ENCODE results near the gene PPIG. TPM values are rescaled to one million over a fixed set of nuclear protein-coding genes. Genes with fewer than 3 reads are reported as not detected.

Gene PPIG
- total RNA-seq, 1 experiment from 2014 or later = 66.2 TPM

- H3K23me2 ChIP-seq (ENCODE audit: insufficient read length, low read depth, low read length, poor library complexity, severe bottlenecking) = no peaks in the 10 kb centered on the region
- H3T11ph ChIP-seq (ENCODE audit: low read length) = no peak overlapping the region
- no peak overlapping the region for H4K91ac ChIP-seq (ENCODE audit: insufficient read length, low read depth, low read length)
- no peak overlapping the region for H2BK15ac ChIP-seq (ENCODE audit: low read depth, low read length)
- no peaks in the 10 kb centered on the region for H3K9me3 ChIP-seq (ENCODE audit: control insufficient read depth, low read depth, low read length)
- H3K79me1 ChIP-seq (ENCODE audit: insufficient read depth, low read depth, low read length, poor library complexity, severe bottlenecking) = no peaks in the 10 kb centered on the region
- Mint-ChIP-seq H3K27me3 (ENCODE audit: low read depth) (no peaks in the 10 kb centered on the region), H3K27ac (no peak overlapping the region), H3K4me3 (no peak overlapping the region), H3K9me3 (no peaks in the 10 kb centered on the region), H3K36me3 (ENCODE audit: insufficient read depth in 1 of 3, low read depth in 3 of 3) (no peaks in the 10 kb centered on the region), H3K4me1 (no peaks in the 10 kb centered on the region)
- H2BK12ac ChIP-seq (ENCODE audit: insufficient read length, low read depth, low read length) = no peak overlapping the region
- H3K27ac ChIP-seq (ENCODE audit: insufficient read length, low read depth, low read length) = no peak overlapping the region
- H3K14ac ChIP-seq (ENCODE audit: insufficient read depth, low read length) = no peak overlapping the region
- no peak overlapping the region for H3K18ac ChIP-seq (ENCODE audit: insufficient read length, low read depth, low read length)
- WGBS (ENCODE audit: extremely low coverage, insufficient read length, low lambda C conversion rate) = no CpG with 5 or more reads among the region's 2 CpGs
- no peak overlapping the region for H3K4ac ChIP-seq (ENCODE audit: low read depth, low read length)
- no peak overlapping the region for H2BK20ac ChIP-seq (ENCODE audit: low read depth, low read length, poor library complexity, severe bottlenecking)
- no peak overlapping the region for H2AFZ ChIP-seq (ENCODE audit: low read length)
- H3K27me3 ChIP-seq (ENCODE audit: insufficient read depth, low read length) = no peaks in the 10 kb centered on the region
- H4K8ac ChIP-seq (replicated peaks; ENCODE audit: insufficient read length, low read depth, low read length) = no peak overlapping the region
- H3K79me2 ChIP-seq (ENCODE audit: insufficient read depth, low read length) = no peaks in the 10 kb centered on the region
- TF ChIP-seq CTCF (conservative IDR thresholded peaks at IDR 0.05) = no peak
- H2BK120ac ChIP-seq (ENCODE audit: low read depth, low read length, poor library complexity, severe bottlenecking) = no peak overlapping the region
- no peak overlapping the region for H3K23ac ChIP-seq (ENCODE audit: insufficient read length, low read depth, low read length)
- no peak overlapping the region for H3K4me2 ChIP-seq (ENCODE audit: insufficient read depth, insufficient read length, low read length)
- H3K9ac ChIP-seq (ENCODE audit: extremely low read depth, insufficient read length, low read length) = no peak overlapping the region
- H2BK5ac ChIP-seq (ENCODE audit: insufficient read length, low read length) = no peak overlapping the region
- H4K20me1 ChIP-seq (ENCODE audit: control insufficient read depth, insufficient read depth, insufficient read length) = no peaks in the 10 kb centered on the region
- no peaks in the 10 kb centered on the region for H3K4me1 ChIP-seq (ENCODE audit: insufficient read depth, low read length)
- no peak overlapping the region for H4K5ac ChIP-seq (ENCODE audit: insufficient read length, low read depth, low read length)
- no peak overlapping the region for H3K56ac ChIP-seq (ENCODE audit: insufficient read length, low read depth, low read length)
- DNase-seq = no peak
- no peak overlapping the region for H2AK5ac ChIP-seq (ENCODE audit: insufficient read length, low read length)
These were observed 83.4 kb downstream of the PPIG start for GRCh38 chr2:169667583-169667982.
